HepG2 (cell line): ENCODE results near the gene COG4. TPM values are rescaled to one million over a fixed set of nuclear protein-coding genes. Genes with fewer than 3 reads are reported as not detected.

Experiments used
- ATAC-seq: fragments of 200-7000 bp; cut with Tn5 transposase; 3 replicates; pipeline ENCODE4 v1.9.1; 2020; ENCODE audit warnings: mild to moderate bottlenecking, moderate library complexity
- BruUV-seq: library from RNA; stranded (reverse); fragments of 400-500 nt; replicated peaks from 2 replicates; lab custom pipeline; 2021; lab: Mats Ljungman, UMichigan
- CTCF ChIA-PET: fragments of 300-600 bp; formaldehyde crosslinking; extraction: SDS; loops from one replicate; lab custom pipeline; 2021; ENCODE audit warnings: low total read pairs, inconsistent platforms, low intra/inter-chr PET ratio; lab: Yijun Ruan, JAX
- POLR2A ChIA-PET: fragments of 350-600 bp; sonication (Branson Sonifier 250); formaldehyde crosslinking; loops from one replicate; lab custom pipeline; 2020; ENCODE audit warnings: antibody characterized with exemption, inconsistent platforms; lab: Yijun Ruan, JAX
- DNase-seq: peaks from one replicate; pipeline ENCODE4 v3.0.0-alpha.2; 2015; ENCODE audit warnings: low spot score
- FAIRE-seq: peaks from 3 replicates; lab custom pipeline; 2011; peaks lifted over from hg19 to GRCh38; lab: Jason Lieb, UNC
- H2AFZ ChIP-seq: one replicate; pipeline ENCODE4 v1.6.1; 2011; ENCODE audit warnings: low read length, inconsistent platforms
- H3K27ac ChIP-seq: fragments of 300-600 bp; 3 replicates; pipeline ENCODE4 v1.8.0; 2011; ENCODE audit warnings: mixed run types, mild to moderate bottlenecking, mixed read lengths, low read length, inconsistent platforms; ENCODE audit not compliant: insufficient read depth; ENCODE audit errors: extremely low read length
- H3K27me3 ChIP-seq, 2 experiments: fragments of 200-600 bp in 1 of 2; 2 replicates in 1 of 2; 3 replicates in 1 of 2; pipeline versions ENCODE4 v1.6.0 to v1.8.0; 2011; ENCODE audit warnings: low read length in 2 of 2, mild to moderate bottlenecking in 2 of 2, moderate library complexity in 2 of 2, inconsistent platforms in 1 of 2; ENCODE audit not compliant: insufficient read depth in 2 of 2, control insufficient read depth in 1 of 2
- H3K36me3 ChIP-seq, 2 experiments: fragments of 200-600 bp in 1 of 2; replicated peaks in 1 of 2; 2 replicates in 1 of 2; 3 replicates in 1 of 2; pipeline versions ENCODE4 v1.5.1 to v1.8.0; 2011; ENCODE audit warnings: low read length in 2 of 2, inconsistent platforms in 1 of 2; ENCODE audit not compliant: insufficient read depth in 2 of 2, control insufficient read depth in 1 of 2
- H3K4me1 ChIP-seq: 2 replicates; pipeline ENCODE4 v1.5.1; 2012; ENCODE audit warnings: low read length, inconsistent platforms; ENCODE audit not compliant: insufficient read depth
- H3K4me2 ChIP-seq: 2 replicates; pipeline ENCODE4 v1.6.0; 2011; ENCODE audit warnings: low read depth, low read length, inconsistent platforms
- H3K4me3 ChIP-seq, 3 experiments: fragments of 200-600 bp in 1 of 3; sonication (generic), shearing (Covaris generic) in 1 of 3; replicated peaks in 1 of 3; 2 replicates each; pipeline ENCODE4 v1.5.1; 2011 to 2016; ENCODE audit warnings: low read length in 3 of 3, inconsistent platforms in 2 of 3, low read depth in 2 of 3, mild to moderate bottlenecking in 2 of 3, control low read depth in 1 of 3, mixed read lengths in 1 of 3; ENCODE audit not compliant: insufficient read depth in 1 of 3
- H3K79me2 ChIP-seq: one replicate; pipeline ENCODE4 v1.6.1; 2011; ENCODE audit warnings: low read length, inconsistent platforms; ENCODE audit not compliant: insufficient read depth
- H3K9ac ChIP-seq: 2 replicates; pipeline ENCODE4 v1.6.0; 2011; ENCODE audit warnings: mild to moderate bottlenecking, low read depth, low read length, inconsistent platforms; ENCODE audit not compliant: insufficient read depth
- H3K9me3 ChIP-seq: 2 replicates; pipeline ENCODE4 v1.5.1; 2012; ENCODE audit warnings: mild to moderate bottlenecking, low read length
- H4K20me1 ChIP-seq: 2 replicates; pipeline ENCODE4 v1.6.0; 2011; ENCODE audit warnings: inconsistent platforms, mild to moderate bottlenecking, low read length, moderate library complexity; ENCODE audit not compliant: insufficient read depth
- HOXA3 ChIP-seq: sonication (generic); formaldehyde crosslinking; IDR thresholded peaks from 2 replicates; pipeline ENCODE4 v1.5.0; 2020; ENCODE audit warnings: missing genetic modification reagents
- POLR2G ChIP-seq: fragments of 200-400 bp; formaldehyde crosslinking; IDR thresholded peaks from 2 replicates; pipeline ENCODE4 v1.6.1; 2018; ENCODE audit warnings: mild to moderate bottlenecking, low read depth, low read length, moderate library complexity
- RXRB ChIP-seq: IDR thresholded peaks from 2 replicates; pipeline ENCODE4 v1.6.1; 2016; ENCODE audit warnings: borderline replicate concordance, missing genetic modification reagents, missing compliant biosample characterization
- SRSF1 ChIP-seq: fragments of 200-400 bp; formaldehyde crosslinking; optimal IDR thresholded peaks from 2 replicates; pipeline ENCODE3; 2017; ENCODE audit warnings: mild to moderate bottlenecking, low read depth, low read length, moderate library complexity
- YEATS2 ChIP-seq: sonication (generic); formaldehyde crosslinking; IDR thresholded peaks from 2 replicates; pipeline ENCODE4 v1.4.0; 2020; ENCODE audit warnings: missing genetic modification reagents, borderline replicate concordance
- ZBTB20 ChIP-seq: sonication (generic); formaldehyde crosslinking; IDR thresholded peaks from 2 replicates; pipeline ENCODE4 v1.8.1; 2023; ENCODE audit warnings: missing genetic modification reagents, low read depth, mild to moderate bottlenecking, borderline replicate concordance
- ZBTB33 ChIP-seq: sonication (generic); formaldehyde crosslinking; IDR thresholded peaks from 2 replicates; pipeline ENCODE4 v1.4.0; 2020; ENCODE audit warnings: missing genetic modification reagents
- ZNF556 ChIP-seq: sonication (generic); formaldehyde crosslinking; IDR thresholded peaks from 2 replicates; pipeline ENCODE4 v1.4.0; 2020; ENCODE audit warnings: mild to moderate bottlenecking, missing genetic modification reagents, borderline replicate concordance
- ZXDC ChIP-seq: sonication (generic); formaldehyde crosslinking; IDR thresholded peaks from 2 replicates; pipeline ENCODE4 v1.5.0; 2020; ENCODE audit warnings: mild to moderate bottlenecking, missing genetic modification reagents
- WGBS: methylation state at CpG from one replicate; pipeline ENCODE4 v1.1.6; 2017; ENCODE audit warnings: low lambda C conversion rate; 5-methylcytosine and 5-hydroxymethylcytosine counted together
- in situ Hi-C: cut with HindIII; loops from 2 replicates; pipeline ENCODE4 v1.10.0; 2017; ENCODE audit warnings: low pct_unique_long_range_greater_than_20kb; ENCODE audit not compliant: extremely low pct_ligation_motif_present
- intact Hi-C: fragments of 100-400 bp; cut with micrococcal nuclease; formaldehyde crosslinking; loops from one replicate; pipeline ENCODE4 v1.10.0; 2022; ENCODE audit not compliant: unreplicated experiment
- polyA plus RNA-seq, 8 experiments: library from polyadenylated mRNA; depleted of rRNA in 3 of 8; stranded (reverse) in 7 of 8; unstranded in 1 of 8; fragments of >200 nt; fragmentation: Illumina TruSeq in 4 of 8; extraction: Trizol in 4 of 8; gene quantifications; 2 replicates each; pipeline versions ENCODE4 v1.2.1 to v1.2.3, GENCODE V29; 2011 to 2016; ENCODE audit warnings: low read depth in 4 of 8, missing spikeins in 1 of 8, mixed read lengths in 1 of 8; ENCODE audit not compliant: insufficient read depth in 1 of 8
- total RNA-seq, 5 experiments: library from RNA; depleted of rRNA; stranded (reverse); fragments of >200 nt; fragmentation: Illumina TruSeq; extraction: Trizol; gene quantifications; 2 replicates each; pipeline ENCODE4 v1.2.3, GENCODE V29; 2016; ENCODE audit warnings: low read depth in 1 of 5
- TF ChIP-seq, protein P1 (sequence below): sonication (generic); formaldehyde crosslinking; IDR thresholded peaks from 2 replicates; pipeline ENCODE4 v1.5.0; 2020; ENCODE audit warnings: missing genetic modification reagents
- TF ChIP-seq, protein P2 (sequence below), 2 experiments: sonication (generic) in 1 of 2; formaldehyde crosslinking in 1 of 2; IDR thresholded peaks; 2 replicates each; pipeline versions ENCODE4 v1.4.0 to v1.6.1; 2018 to 2020; ENCODE audit warnings: missing genetic modification reagents in 2 of 2, borderline replicate concordance in 1 of 2, low read depth in 1 of 2, mild to moderate bottlenecking in 1 of 2, missing biosample characterization in 1 of 2
- TF ChIP-seq, protein P3 (sequence below): IDR thresholded peaks from 2 replicates; pipeline ENCODE4 v1.6.1; 2016; ENCODE audit warnings: mild to moderate bottlenecking

The COG4 gene
- total and polyA plus RNA-seq, 2 of the 13 experiments (the other 11 are each of a cell fraction or from before 2014, with no cell fraction given) = 51.1 to 73.8 TPM

DNA sequence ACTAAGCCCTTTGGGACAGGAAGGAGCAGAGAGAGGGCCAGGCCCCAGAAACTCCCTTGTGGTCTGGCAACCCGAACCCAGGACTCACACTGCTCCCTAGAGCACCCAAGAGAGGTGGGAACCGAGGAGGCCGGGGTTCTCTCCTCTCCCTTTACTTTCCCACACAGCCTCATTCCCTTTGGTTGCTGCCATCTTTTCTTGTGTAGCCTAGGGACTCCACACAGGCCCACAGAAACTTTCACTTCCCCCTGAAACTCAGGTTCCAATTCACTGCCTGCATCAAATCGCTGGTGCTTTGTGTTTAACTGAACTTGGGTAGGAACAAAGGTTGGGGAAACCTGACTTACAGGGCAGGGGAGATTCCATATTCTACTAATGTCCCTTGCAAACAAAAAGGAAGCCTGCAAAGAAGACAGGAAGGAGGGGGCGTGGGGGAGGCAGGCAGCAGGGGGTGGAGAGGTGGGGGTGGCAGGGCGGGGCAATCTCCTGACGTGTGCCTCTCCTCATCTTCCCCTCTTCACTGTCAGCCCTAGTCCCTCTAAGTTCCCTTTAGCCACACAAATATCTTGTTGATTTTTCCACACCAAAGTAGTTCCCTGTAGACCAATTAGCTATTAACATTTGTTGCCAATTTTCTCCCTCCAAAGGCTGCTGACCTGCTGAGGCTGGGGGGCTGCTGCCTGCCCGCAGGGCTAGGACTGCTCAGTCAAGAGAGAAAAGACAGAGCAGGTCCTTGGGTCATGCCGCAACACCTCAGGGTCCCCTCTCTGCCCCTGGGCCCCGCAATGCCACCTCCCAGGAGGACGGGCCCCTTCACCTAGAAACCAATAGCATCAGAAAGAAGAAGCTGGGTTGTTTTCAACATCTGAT is 92.5 kb downstream of the COG4 start:
- BruUV-seq = no TSS peak
- H3K4me1 ChIP-seq = peaks cover 91% of the 10 kb centered on the region
- TF ChIP-seq ZNF556 (CRISPR knock-in tag) (no peak), HOXA3 (CRISPR knock-in tag) (no peak), POLR2G (peak; percentile 48; the same call in 1 of the 2 replicates), ZBTB20 (CRISPR knock-in tag) (0 out of 2 replicates have a peak, but pooled peaks have one; percentile 20), SRSF1 (no peak), ZXDC (CRISPR knock-in tag) (no peak), RXRB (peak; percentile 21; the same call in 1 of the 2 replicates), ZBTB33 (CRISPR knock-in tag) (0 out of 2 replicates have a peak, but pooled peaks have one; percentile 16), YEATS2 (CRISPR knock-in tag) (peak; percentile 2; the same call in 1 of the 2 replicates)
- TF ChIP-seq, protein P1, sequence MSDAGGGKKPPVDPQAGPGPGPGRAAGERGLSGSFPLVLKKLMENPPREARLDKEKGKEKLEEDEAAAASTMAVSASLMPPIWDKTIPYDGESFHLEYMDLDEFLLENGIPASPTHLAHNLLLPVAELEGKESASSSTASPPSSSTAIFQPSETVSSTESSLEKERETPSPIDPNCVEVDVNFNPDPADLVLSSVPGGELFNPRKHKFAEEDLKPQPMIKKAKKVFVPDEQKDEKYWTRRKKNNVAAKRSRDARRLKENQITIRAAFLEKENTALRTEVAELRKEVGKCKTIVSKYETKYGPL = no peak
- TF ChIP-seq, protein P2, sequence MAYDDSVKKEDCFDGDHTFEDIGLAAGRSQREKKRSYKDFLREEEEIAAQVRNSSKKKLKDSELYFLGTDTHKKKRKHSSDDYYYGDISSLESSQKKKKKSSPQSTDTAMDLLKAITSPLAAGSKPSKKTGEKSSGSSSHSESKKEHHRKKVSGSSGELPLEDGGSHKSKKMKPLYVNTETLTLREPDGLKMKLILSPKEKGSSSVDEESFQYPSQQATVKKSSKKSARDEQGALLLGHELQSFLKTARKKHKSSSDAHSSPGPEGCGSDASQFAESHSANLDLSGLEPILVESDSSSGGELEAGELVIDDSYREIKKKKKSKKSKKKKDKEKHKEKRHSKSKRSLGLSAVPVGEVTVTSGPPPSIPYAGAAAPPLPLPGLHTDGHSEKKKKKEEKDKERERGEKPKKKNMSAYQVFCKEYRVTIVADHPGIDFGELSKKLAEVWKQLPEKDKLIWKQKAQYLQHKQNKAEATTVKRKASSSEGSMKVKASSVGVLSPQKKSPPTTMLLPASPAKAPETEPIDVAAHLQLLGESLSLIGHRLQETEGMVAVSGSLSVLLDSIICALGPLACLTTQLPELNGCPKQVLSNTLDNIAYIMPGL (CRISPR knock-in tag; IDR thresholded peaks at IDR 0.05; ENCODE audit: borderline replicate concordance in 1 of 2, low read depth in 1 of 2) = no peak
- TF ChIP-seq, protein P3, sequence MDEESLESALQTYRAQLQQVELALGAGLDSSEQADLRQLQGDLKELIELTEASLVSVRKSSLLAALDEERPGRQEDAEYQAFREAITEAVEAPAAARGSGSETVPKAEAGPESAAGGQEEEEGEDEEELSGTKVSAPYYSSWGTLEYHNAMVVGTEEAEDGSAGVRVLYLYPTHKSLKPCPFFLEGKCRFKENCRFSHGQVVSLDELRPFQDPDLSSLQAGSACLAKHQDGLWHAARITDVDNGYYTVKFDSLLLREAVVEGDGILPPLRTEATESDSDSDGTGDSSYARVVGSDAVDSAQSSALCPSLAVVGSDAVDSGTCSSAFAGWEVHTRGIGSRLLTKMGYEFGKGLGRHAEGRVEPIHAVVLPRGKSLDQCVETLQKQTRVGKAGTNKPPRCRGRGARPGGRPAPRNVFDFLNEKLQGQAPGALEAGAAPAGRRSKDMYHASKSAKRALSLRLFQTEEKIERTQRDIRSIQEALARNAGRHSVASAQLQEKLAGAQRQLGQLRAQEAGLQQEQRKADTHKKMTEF (CRISPR knock-in tag) = no peak

More for the DNA sequence above, 92.5 kb downstream of the COG4 start:
- DNase-seq (peak; percentile 48), FAIRE-seq (peak; percentile 71), ATAC-seq (no peak)
- WGBS = 37% methylated on average over 11 of the region's 11 CpGs
- POLR2A ChIA-PET = interaction anchor here (0.6 to 3.9 kb wide), 5 partner anchors 9 to 87 kb away, joined by 3 to 75 read pairs (median 17); partner anchors contain the start of genes FCSK and ST3GAL2
- Histone ChIP-seq H4K20me1 (no peaks in the 10 kb centered on the region), H3K4me3 (peak overlapping the region in 1 of 3 experiments; percentile 50; a peak in 1 of 6 replicates), H3K9me3 (no peaks in the 10 kb centered on the region), H3K27ac (peak overlapping the region; percentile 96), H3K79me2 (peaks cover 64% of the 10 kb centered on the region), H3K36me3 (peaks cover 7 to 10% of the 10 kb centered on the region in 2 experiments), H3K9ac (peak overlapping the region; percentile 61), H3K4me2 (peak overlapping the region; percentile 77), H2AFZ (no peak overlapping the region), H3K27me3 (no peaks in the 10 kb centered on the region)
- CTCF ChIA-PET = no interaction called here
- in situ Hi-C loops = no loop called here
- intact Hi-C loops = no loop called here
